Fibroblast of the aortic adventitia (primary cell): Measurements from ENCODE around the gene NRN1. TPM values are rescaled to one million over a fixed set of nuclear protein-coding genes. Genes with fewer than 3 reads are reported as not detected.
A peak's percentile ranks its signal among the peaks of the same experiment; 100 is the strongest.

Experiments
- DNase-seq: peaks from one replicate; pipeline ENCODE4 v3.0.0-alpha.2; 2010; ENCODE audit warnings: low read depth
- H3K4me3 ChIP-seq: 2 replicates; pipeline ENCODE4 v1.5.1; 2011; ENCODE audit warnings: low read depth, mild to moderate bottlenecking, control low read depth, low read length, moderate library complexity
- CTCF ChIP-seq: IDR thresholded peaks from 2 replicates; pipeline ENCODE4 v1.5.1; 2011; ENCODE audit warnings: mild to moderate bottlenecking, low read length, control low read depth, inconsistent platforms; ENCODE audit not compliant: insufficient read depth
- total RNA-seq: library from RNA; depleted of rRNA; stranded (reverse); fragments of >200 nt; gene quantifications from 2 replicates; pipeline ENCODE4 v1.2.3, GENCODE V29; 2012; ENCODE audit warnings: low replicate concordance

The NRN1 gene
- total RNA-seq, 1 donor: not detected

GRCh38 chr6:6002005-6002847 lies 4.5 kb downstream of the NRN1 start:
- no peak for TF ChIP-seq CTCF
- no peak for DNase-seq
- no peak overlapping the region for H3K4me3 ChIP-seq

GRCh38 chr6:6001443-6001842 lies 5.3 kb downstream of the NRN1 start:
- no peak for TF ChIP-seq CTCF
- no peak overlapping the region for H3K4me3 ChIP-seq
- no peak for DNase-seq

GRCh38 chr6:5999688-6000608 lies 6.8 kb downstream of the NRN1 start:
- no peak for DNase-seq
- H3K4me3 ChIP-seq: no peak overlapping the region
- no peak for TF ChIP-seq CTCF

GRCh38 chr6:5998711-5999687 lies 7.7 kb downstream of the NRN1 start:
- DNase-seq: no peak
- no peak overlapping the region for H3K4me3 ChIP-seq
- no peak for TF ChIP-seq CTCF

- no peak for TF ChIP-seq CTCF
- H3K4me3 ChIP-seq: no peak overlapping the region
- DNase-seq: no peak
Observed at GRCh38 chr6:5998236-5998635, 8.5 kb downstream of the NRN1 start.

GRCh38 chr6:5997420-5997987 lies 9.2 kb downstream of the NRN1 start:
- peak overlapping the region; percentile 13 for H3K4me3 ChIP-seq
- TF ChIP-seq CTCF: no peak
- DNase-seq: no peak
